GM10266 (cell line): ENCODE results near the gene STX16.

Source experiments
- DNase-seq: peaks from one replicate; pipeline ENCODE4 v3.0.0; 2012; ENCODE audit errors: extremely low spot score
- CTCF ChIP-seq: IDR thresholded peaks from 2 replicates; pipeline ENCODE4 v1.5.1; 2012; ENCODE audit warnings: mild to moderate bottlenecking, low read depth; ENCODE audit not compliant: control insufficient read depth, insufficient read depth; ENCODE audit errors: missing control alignments

Gene STX16

GRCh38 chr20:58710481-58711265 is 59.6 kb downstream of the STX16 start:
- peak; percentile 8 for DNase-seq
- no peak for TF ChIP-seq CTCF

- TF ChIP-seq CTCF, result no peak
- DNase-seq, result peak; percentile 9
Observed at GRCh38 chr20:58711266-58712051, 60.4 kb downstream of the STX16 start.

- TF ChIP-seq CTCF, result no peak
- DNase-seq, result peak; percentile 14
Observed at GRCh38 chr20:58712151-58712791, 61.2 kb downstream of the STX16 start.

- TF ChIP-seq CTCF, result no peak
- DNase-seq, result peak; percentile 12
Observed at GRCh38 chr20:58712806-58713731, 62.0 kb downstream of the STX16 start.

- no peak for TF ChIP-seq CTCF
- peak; percentile 8 for DNase-seq
Observed at GRCh38 chr20:58713801-58714339, 62.8 kb downstream of the STX16 start.

- TF ChIP-seq CTCF, result no peak
- no peak for DNase-seq
Observed at GRCh38 chr20:58714340-58714922, 63.3 kb downstream of the STX16 start.
